Smooth muscle cell (in vitro differentiated cells): ENCODE results near the gene TCF4. TPM values are rescaled to one million over a fixed set of nuclear protein-coding genes. Genes with fewer than 3 reads are reported as not detected.
A peak's percentile ranks its signal among the peaks of the same experiment; 100 is the strongest.

ENCODE experiments used
- DNase-seq: peaks from one replicate; lab custom pipeline; 2025; ENCODE audit not compliant: unreplicated experiment; lab: John Stamatoyannopoulos, UW
- H2AFZ ChIP-seq: fragments of 200-600 bp; sonication (generic); 2 replicates; pipeline ENCODE4 v1.6.0; 2016; ENCODE audit warnings: antibody characterized with exemption, low read depth, mild to moderate bottlenecking
- H3F3A ChIP-seq: fragments of 200-600 bp; sonication (generic); 2 replicates; pipeline ENCODE4 v1.6.0; 2017; ENCODE audit warnings: antibody characterized with exemption, low read depth
- H3K27ac ChIP-seq: fragments of 200-600 bp; sonication (generic); 2 replicates; pipeline ENCODE4 v1.5.1; 2016; ENCODE audit warnings: low read depth, mild to moderate bottlenecking
- H3K27me3 ChIP-seq: fragments of 200-600 bp; sonication (generic); 2 replicates; pipeline ENCODE4 v1.6.1; 2016; ENCODE audit warnings: low read depth, mild to moderate bottlenecking
- H3K36me3 ChIP-seq: fragments of 200-600 bp; sonication (generic); 2 replicates; pipeline ENCODE4 v1.5.1; 2016; ENCODE audit warnings: low read depth
- H3K4me1 ChIP-seq: fragments of 200-600 bp; sonication (generic); 2 replicates; pipeline ENCODE4 v1.5.1; 2016; ENCODE audit warnings: low read depth
- H3K4me2 ChIP-seq: fragments of 200-600 bp; sonication (generic); 2 replicates; pipeline ENCODE4 v1.6.0; 2016; ENCODE audit warnings: mild to moderate bottlenecking
- H3K4me3 ChIP-seq: fragments of 200-600 bp; sonication (generic); 2 replicates; pipeline ENCODE4 v1.5.1; 2016; ENCODE audit warnings: mild to moderate bottlenecking
- H3K79me2 ChIP-seq: fragments of 200-600 bp; sonication (generic); 2 replicates; pipeline ENCODE4 v1.6.0; 2016; ENCODE audit warnings: low read depth, mild to moderate bottlenecking
- H3K9ac ChIP-seq: fragments of 200-600 bp; sonication (generic); 2 replicates; pipeline ENCODE4 v1.6.0; 2016; ENCODE audit warnings: low read depth
- H3K9me3 ChIP-seq: fragments of 200-600 bp; sonication (generic); replicated peaks from 2 replicates; pipeline ENCODE4 v1.5.1; 2016; ENCODE audit warnings: low read depth
- H4K20me1 ChIP-seq: fragments of 200-600 bp; sonication (generic); 2 replicates; pipeline ENCODE4 v1.6.0; 2016; ENCODE audit warnings: low read depth
- WGBS: methylation state at CpG from one replicate; pipeline ENCODE4 v1.1.7; 2016; ENCODE audit warnings: low lambda C conversion rate; 5-methylcytosine and 5-hydroxymethylcytosine counted together
- polyA plus RNA-seq: library from polyadenylated mRNA; unstranded; fragments of >200 nt; fragmentation: Nextera tagmentation; extraction: Ambion mirVana; gene quantifications from 2 replicates; pipeline ENCODE4 v1.2.1, GENCODE V29; 2016
- total RNA-seq: library from RNA; depleted of rRNA; stranded (reverse); fragments of >200 nt; gene quantifications from 2 replicates; pipeline ENCODE4 v1.2.3, GENCODE V29; 2014
- TF ChIP-seq, protein P1 (sequence below): fragments of 200-600 bp; sonication (generic); IDR thresholded peaks from 2 replicates; pipeline ENCODE4 v1.5.1; 2017; ENCODE audit warnings: borderline replicate concordance, mild to moderate bottlenecking, antibody characterized with exemption; ENCODE audit not compliant: insufficient read depth, poor library complexity, severe bottlenecking

The TCF4 gene
- total and polyA plus RNA-seq, 2 experiments from 2014 or later = 105 to 120 TPM

DNA sequence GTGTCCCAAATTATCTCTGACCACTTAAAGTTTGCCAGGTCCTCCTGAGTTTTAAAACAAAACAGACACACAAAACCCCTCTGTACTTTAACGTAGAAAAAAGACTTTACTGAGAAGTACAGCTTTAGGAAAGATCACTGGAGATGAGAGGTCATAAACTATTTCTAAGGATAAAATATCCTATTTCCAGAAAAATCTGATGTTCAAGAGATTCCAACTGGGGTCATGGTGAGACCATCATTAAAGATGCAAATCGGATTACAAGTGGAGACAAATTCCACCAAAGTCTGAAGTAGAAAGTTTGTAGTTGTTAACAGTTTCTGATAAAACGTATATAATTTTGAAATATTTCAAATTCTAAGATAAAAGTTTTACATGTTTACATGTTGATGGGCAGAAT lies 241.6 kb downstream of the TCF4 start:
- Histone ChIP-seq H2AFZ (no peak overlapping the region), H3K36me3 (no peaks in the 10 kb centered on the region), H3K4me3 (no peak overlapping the region), H3K27ac (no peak overlapping the region), H3K9ac (no peak overlapping the region), H3K27me3 (no peaks in the 10 kb centered on the region), H3K4me1 (peaks cover 14% of the 10 kb centered on the region), H4K20me1 (peaks cover 39% of the 10 kb centered on the region), H3K9me3 (no peaks in the 10 kb centered on the region), H3F3A (peaks cover 5% of the 10 kb centered on the region), H3K79me2 (peaks cover 77% of the 10 kb centered on the region), H3K4me2 (no peak overlapping the region)
- no peak for DNase-seq
- 48% methylated on average over 3 of the region's 3 CpGs for WGBS
- TF ChIP-seq, protein P1, sequence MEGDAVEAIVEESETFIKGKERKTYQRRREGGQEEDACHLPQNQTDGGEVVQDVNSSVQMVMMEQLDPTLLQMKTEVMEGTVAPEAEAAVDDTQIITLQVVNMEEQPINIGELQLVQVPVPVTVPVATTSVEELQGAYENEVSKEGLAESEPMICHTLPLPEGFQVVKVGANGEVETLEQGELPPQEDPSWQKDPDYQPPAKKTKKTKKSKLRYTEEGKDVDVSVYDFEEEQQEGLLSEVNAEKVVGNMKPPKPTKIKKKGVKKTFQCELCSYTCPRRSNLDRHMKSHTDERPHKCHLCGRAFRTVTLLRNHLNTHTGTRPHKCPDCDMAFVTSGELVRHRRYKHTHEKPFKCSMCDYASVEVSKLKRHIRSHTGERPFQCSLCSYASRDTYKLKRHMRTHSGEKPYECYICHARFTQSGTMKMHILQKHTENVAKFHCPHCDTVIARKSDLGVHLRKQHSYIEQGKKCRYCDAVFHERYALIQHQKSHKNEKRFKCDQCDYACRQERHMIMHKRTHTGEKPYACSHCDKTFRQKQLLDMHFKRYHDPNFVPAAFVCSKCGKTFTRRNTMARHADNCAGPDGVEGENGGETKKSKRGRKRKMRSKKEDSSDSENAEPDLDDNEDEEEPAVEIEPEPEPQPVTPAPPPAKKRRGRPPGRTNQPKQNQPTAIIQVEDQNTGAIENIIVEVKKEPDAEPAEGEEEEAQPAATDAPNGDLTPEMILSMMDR = no peak

DNA sequence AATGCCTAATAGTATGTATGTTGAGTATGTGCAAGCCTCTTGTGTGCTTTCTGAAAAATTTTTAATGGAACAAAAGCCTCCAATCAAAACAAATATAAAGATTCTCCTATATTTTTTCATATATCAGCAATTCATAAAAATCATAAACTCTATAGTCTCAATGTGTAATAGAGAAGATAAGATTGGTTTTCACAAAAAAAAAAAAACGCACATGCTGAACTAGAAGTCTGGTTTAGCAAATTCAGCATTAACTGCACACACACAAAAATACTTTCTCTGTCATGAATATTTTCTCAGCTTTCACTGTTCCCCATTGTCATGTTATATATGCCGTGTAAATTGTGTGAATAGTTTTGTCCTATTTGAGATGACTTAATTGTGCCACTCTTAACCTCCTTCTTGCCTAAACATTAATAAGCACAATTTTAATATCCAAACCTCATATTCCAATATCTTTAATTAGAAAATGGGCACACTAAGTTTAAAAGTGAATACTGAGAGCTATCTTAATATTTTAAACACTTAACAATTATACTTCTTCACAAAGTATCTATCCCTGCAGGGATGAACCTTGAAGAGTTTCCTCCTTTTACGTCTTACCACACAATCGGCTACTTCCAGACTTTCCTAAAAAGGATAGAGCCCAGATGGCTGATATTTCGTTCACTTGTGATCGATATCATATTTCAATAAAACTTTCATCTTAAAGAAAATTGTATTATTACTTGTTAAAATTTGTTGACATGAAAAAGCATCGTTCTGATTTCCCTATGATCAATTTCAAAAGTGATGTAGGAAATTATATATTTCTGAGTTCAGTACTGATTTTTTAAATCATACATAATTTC lies 242.7 kb downstream of the TCF4 start:
- no peak overlapping the region for H3K4me2 ChIP-seq
- H4K20me1 ChIP-seq = peaks cover 31% of the 10 kb centered on the region
- H3K27me3 ChIP-seq = no peaks in the 10 kb centered on the region
- TF ChIP-seq, protein P1 = no peak
- no peak for DNase-seq
- H3K9me3 ChIP-seq = no peaks in the 10 kb centered on the region
- 92% methylated on average over 7 of the region's 7 CpGs for WGBS
- H3K36me3 ChIP-seq = no peaks in the 10 kb centered on the region
- peaks cover 76% of the 10 kb centered on the region for H3K79me2 ChIP-seq
- no peak overlapping the region for H2AFZ ChIP-seq
- no peak overlapping the region for H3K9ac ChIP-seq
- H3K27ac ChIP-seq = no peak overlapping the region
- H3K4me3 ChIP-seq = no peak overlapping the region
- H3K4me1 ChIP-seq = peaks cover 3% of the 10 kb centered on the region
- H3F3A ChIP-seq = peaks cover 5% of the 10 kb centered on the region

DNA sequence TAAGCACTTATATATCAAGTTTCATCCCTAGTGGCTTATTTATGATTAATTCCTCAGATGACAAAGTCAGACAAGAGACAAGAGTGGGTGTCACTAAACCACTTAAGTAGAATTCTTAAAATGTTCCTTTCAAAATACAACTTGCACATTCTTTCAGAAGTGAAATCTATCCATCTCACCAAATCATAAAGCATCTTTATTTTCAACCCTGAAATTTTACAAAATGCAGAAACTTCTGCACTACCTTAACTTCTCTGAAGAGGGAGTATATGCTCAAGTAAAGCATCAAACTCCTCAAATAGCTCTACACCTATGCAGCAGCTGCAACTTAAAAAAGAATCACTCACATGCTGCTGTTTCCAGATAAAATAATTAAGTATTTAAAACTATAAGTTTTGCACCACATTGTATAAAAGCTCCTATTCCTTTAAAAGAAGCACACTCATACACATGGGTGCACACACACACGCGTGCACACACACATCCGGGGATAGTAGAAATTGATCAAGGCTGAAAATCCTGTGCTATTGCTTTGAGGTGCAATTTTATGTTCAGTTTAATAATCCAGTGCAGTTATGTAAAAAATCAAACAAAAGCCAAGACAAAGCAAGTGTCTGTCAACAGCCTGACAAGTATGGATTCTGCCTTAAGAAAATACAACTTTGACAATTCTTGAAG lies 244.5 kb downstream of the TCF4 start:
- H3K9me3 ChIP-seq = no peaks in the 10 kb centered on the region
- no peaks in the 10 kb centered on the region for H3K27me3 ChIP-seq
- WGBS = 94% methylated on average over 3 of the region's 3 CpGs
- H3K27ac ChIP-seq = no peak overlapping the region
- no peak overlapping the region for H2AFZ ChIP-seq
- TF ChIP-seq, protein P1 = peak; percentile 58
- no peak for DNase-seq
- peaks cover 67% of the 10 kb centered on the region for H3K79me2 ChIP-seq
- no peaks in the 10 kb centered on the region for H3K36me3 ChIP-seq
- H4K20me1 ChIP-seq = peaks cover 36% of the 10 kb centered on the region
- H3K9ac ChIP-seq = no peak overlapping the region
- H3K4me1 ChIP-seq = no peaks in the 10 kb centered on the region
- no peak overlapping the region for H3K4me2 ChIP-seq
- H3K4me3 ChIP-seq = no peak overlapping the region
- H3F3A ChIP-seq = peaks cover 5% of the 10 kb centered on the region
